ENCODE measurements around the gene ZNF362.

DNA sequence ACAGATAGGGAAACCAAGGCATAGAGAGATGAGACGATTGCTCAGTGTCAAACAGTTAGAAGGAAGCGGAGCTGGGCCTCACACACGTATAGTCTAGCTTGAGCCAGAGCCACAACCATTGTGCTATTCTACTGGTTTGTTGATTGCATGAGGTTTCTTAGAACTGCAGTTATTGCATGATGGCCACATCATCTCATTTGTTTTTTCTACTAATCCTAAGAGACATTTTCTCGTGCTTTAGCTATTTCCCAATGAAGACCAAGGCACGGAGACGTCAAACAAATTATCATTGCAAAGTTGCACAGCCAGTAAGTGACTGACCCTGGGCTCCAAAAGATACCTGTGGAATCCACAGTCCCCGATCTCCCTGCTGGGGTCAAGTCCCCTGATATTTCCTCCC is 25.1 kb upstream of the ZNF362 start:
- no peak for TF ChIP-seq YY1 (IDR thresholded peaks at IDR 0.05; ENCODE audit: insufficient read depth, insufficient read length)
- no peak for TF ChIP-seq SUZ12 (IDR thresholded peaks at IDR 0.05; ENCODE audit: extremely low read depth, insufficient read depth, insufficient read length)
- TF ChIP-seq ZNF274 (IDR thresholded peaks at IDR 0.05; ENCODE audit: low read depth, low read length): no peak

All from NT2/D1 (cell line).